Activated CD4-positive, alpha-beta T cell treated with anti-CD3 and anti-CD28 coated beads for 24 hours (primary cell): ENCODE data around the gene MPPED1.

Experiments used
- DNase-seq, 2 donors: peaks; one replicate each; pipeline ENCODE4 v3.0.0-alpha.2; 2020; ENCODE audit warnings: low read depth in 2 of 2

MPPED1 gene, protein sequence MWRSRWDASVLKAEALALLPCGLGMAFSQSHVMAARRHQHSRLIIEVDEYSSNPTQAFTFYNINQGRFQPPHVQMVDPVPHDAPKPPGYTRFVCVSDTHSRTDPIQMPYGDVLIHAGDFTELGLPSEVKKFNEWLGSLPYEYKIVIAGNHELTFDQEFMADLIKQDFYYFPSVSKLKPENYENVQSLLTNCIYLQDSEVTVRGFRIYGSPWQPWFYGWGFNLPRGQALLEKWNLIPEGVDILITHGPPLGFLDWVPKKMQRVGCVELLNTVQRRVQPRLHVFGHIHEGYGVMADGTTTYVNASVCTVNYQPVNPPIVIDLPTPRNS

DNA sequence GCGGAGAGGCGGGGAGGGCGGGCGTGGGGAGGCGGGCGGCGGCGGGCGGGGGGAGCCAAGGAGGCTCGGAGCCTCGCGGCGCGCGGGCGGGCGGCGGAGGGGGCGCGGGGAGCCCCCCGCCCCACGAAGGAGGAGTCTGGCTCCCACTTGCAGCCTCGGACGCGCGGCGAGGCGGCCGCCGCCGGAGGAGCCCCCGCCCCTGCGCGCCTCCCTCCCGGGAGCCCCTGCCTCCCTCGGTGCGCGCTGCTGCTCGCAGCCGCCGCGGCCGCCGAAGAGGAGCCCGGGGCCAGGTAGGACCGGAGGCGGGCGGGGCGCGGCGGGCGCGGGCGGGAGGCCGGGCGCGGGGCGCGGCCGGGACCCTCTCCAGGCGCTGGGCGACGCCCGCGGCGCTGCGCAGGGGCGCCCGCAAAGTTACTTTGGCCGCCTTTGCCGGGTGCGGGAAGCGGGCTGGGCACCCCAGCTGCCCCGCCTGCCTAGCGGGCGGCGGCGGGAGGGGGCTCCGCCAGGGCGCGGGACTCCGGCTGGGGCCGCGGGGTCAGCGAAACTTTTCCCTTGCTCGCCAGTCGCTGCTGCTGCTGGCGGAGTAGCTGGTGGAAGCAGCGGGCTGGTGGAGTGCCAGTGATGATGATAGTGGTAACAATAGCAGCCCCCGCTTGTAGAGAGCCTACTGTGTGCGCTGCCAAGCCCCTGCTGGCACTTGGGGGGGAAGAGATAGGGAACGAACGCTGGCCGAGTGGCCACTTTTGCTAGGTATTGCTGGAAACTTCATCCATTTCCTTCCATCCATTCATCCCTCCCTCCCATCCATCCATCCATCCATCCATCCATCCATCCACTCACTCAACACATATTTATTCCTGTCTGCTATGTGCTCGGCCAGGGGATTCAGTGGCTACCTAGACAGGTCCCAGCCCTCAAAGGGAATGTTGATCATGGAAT, at the start of gene MPPED1:
TSS of gene MPPED1 (plus strand) at position 146 of the 939 bp plus-strand sequence. CDS start 12,972 bp downstream, outside the sequence.
- no peak for DNase-seq

DNA sequence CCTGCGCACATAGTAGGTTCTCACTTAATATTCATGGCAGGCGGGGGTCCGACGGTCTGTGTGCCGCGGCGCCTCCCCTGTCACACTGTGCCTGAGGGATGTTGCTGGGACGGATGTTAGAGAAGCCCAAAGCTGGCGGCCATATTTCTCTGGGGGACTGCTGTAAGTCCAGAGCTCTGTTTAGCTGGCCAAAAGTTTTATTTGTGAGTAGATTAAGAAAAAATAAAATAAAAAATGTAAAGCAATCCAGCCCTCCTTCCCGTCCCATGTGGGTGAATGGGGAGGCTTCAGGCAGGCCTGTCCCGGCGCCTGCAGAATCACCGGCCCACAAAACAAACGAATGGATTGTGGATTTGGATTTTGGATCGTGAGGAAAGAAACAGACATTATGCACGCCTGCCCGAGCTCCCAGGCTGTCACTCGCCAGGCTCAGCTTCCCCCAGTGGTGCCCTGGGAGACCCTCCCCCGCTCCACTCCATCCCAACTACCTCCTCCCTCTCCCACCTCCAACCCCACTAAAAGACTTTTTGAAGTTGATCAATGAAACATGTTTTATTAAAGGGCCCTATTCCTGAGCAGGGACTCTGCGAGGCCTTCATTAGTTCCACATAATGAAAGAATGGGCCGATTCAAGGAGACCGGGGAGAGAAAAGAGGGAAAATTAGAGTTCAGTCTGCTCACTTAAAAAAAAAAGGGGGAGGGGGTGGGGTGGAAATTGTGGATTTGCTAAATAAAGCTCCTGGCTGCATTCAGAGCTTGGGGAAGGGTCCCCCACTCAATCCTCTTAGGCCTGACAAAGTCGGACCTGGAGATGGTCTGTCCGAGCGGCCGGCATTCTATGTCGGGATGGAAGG, 48.3 kb upstream of the MPPED1 start:
- no peak for DNase-seq

DNA sequence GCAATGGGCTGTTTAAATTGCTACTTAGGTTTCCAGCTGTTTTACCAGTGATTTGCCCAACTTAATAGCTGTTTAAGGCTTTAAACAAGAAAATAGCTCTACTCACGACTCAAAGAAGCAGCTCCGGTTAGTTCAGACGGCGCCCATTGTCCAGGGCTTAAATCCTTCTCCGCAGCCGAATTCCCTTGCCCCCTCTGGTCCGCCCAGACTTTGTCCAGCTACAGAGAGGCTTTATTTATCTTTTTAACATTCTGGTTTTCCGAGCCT, 47.7 kb upstream of the MPPED1 start:
- DNase-seq, result no peak

- no peak for DNase-seq
These were observed 45.9 kb upstream of the MPPED1 start for GRCh38 chr22:43365715-43366440.

DNA sequence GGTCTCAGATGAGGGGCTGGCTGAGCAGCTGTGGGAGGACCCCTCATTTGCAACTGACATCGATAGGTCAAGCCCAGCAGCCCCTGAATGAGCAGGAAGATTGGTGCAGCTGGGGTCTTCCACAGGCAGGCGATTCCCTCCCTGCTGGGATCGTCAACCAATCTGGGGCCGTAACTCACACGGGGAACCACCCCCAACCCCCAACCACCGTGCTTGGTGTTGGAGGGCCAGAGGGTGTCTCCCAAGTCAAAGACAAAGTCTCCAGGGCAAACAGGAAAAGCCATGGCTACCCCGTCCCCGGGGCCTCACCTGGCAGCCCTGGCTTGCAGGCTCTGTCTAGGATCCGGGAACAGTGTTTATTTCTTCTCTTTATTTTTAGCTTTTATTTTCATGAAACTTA, 41.8 kb upstream of the MPPED1 start:
- no peak for DNase-seq

DNA sequence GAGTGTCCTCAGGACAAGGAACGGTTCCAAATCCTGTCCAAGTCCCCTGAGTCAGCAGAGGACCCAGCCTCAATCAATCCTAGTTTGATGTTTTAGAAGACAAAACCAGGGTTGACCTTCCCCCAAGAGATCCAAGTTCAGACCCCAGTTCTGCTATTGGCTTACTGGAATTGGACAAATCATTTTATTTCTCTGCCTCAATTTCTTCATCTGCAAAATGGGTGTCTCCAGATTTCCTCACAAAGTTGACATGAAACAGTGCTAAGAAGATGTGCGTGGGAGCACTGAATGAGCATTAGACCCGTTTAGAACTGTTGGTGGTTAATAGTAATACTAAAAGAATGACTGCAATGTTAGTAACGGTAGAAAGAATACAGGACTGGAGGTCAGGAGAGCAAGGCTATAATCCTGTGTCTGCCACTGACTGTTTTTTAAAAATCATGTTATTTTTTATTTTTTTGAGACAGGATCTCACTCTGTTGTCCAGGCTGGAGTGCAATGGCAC, 35.8 kb upstream of the MPPED1 start:
- DNase-seq, result no peak

DNA sequence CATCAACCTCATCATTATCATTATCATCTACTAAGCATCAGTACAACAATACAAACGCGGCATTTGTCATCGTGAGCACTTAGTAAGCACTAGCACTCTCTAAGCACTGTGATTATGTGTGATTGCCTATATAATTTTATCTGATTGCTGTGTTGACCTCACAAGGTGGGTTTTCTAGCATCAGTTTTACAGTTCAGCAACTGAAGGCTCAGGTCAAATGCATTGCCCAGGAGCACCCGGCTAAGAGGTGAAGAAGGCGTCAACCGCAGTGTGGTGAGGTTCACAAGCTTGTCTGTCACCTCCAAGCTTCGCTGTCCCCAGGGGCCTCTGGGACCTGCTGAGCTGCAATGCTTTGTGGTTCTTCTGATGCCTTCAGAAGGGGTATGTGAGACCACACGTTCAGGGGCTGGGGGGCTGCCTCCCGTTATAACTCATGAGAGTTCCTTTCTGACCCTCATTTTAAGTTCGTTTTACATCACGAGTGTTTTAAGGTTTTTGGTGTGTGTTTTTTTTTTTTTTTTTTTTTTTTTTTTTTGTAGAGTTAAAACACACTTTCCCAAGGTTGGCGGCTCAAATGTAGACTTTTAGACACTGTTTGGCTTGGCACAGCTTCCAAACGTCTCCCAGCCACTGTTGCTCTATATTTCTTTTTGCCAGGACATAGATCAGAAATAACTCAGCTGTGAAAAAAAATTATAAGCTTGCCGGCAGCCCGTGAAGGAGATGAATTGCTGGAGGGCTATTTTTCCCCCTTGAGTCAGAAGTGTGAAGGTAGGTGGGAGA, 34.9 kb upstream of the MPPED1 start:
- no peak for DNase-seq

DNA sequence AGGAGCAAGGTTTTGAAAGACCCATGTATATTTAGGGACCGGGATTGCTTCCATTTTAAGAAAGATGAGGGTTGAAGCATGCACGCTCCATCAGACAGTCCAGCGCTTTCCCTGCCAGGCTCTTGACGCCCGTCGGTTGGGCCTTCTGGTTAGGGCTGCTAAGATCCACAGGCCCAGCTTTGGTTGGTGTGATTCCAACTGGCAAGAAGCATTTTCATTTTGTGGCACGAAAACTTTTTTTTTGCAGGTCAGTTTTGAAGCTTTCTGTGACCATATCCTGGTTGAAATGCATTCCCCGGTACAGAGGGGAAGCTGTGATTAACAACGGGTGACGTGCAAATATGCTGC, 34.3 kb upstream of the MPPED1 start:
- DNase-seq, result no peak

DNA sequence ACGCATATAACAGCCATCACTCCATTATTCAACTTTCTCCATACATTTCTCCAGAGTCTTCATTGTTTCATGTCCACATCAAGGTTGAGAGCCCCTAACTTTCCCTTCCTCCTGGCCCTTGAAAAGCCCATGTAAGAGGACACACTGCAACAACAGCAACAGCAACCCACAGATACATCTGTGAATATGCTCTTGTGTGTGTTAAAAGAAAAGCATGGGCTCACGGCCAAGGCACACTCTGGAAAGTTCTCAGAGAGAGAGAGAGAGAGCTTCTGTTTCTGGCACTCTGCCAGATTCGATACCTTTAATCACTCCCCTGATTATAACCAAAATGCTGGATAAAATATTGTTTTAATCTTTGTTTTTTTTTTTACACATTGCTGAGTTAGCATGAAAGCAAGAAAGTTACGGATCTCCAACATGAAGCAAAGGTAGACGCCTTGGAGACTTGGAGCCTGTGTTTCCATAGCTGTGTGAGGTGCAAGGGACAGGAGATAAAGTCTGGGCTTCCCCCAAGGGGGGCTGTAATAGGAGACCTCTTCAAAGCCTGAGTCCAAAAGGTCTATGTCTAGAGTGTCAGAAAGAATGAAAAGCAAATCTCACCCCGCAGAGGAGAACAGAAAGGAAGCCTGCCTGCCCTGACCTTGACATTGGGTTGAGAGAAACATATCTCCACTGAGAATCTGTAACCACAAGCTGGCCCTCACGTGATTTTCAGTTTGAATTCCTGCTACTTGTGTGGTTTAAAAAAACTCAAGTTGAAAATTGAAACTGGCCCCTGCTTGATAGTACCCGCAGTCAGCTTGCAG, 33.7 kb upstream of the MPPED1 start:
- DNase-seq, result no peak

DNA sequence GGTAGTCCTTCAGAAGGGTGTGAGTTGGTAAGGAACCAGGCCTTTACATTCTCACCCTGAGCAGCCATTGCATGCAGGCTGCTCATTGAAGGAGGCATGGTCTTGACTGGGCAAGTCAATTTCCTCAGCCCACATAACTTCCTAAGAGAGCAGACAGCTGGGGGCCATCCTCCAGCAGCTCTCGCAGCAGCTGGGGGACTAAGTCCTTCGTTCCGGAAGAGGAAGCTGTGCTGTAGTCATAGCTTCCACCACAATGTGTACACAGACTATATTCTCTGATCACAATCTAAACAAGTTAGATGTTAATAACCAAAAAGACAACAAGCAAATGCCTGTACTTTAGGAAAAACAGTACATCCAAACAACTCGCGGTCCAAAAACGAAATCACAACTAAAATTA, 30.1 kb upstream of the MPPED1 start:
- no peak for DNase-seq

GRCh38 chr22:43384863-43385262, 27.0 kb upstream of the MPPED1 start:
- DNase-seq, result no peak

- DNase-seq, result peak; percentile 59 to 60
These were observed 25.8 kb upstream of the MPPED1 start for GRCh38 chr22:43385770-43386641.

GRCh38 chr22:43387815-43388214, 24.0 kb upstream of the MPPED1 start:
- DNase-seq, result no peak

- DNase-seq, result peak; percentile 63 to 75
These were observed 23.4 kb upstream of the MPPED1 start for GRCh38 chr22:43388420-43388851.

DNA sequence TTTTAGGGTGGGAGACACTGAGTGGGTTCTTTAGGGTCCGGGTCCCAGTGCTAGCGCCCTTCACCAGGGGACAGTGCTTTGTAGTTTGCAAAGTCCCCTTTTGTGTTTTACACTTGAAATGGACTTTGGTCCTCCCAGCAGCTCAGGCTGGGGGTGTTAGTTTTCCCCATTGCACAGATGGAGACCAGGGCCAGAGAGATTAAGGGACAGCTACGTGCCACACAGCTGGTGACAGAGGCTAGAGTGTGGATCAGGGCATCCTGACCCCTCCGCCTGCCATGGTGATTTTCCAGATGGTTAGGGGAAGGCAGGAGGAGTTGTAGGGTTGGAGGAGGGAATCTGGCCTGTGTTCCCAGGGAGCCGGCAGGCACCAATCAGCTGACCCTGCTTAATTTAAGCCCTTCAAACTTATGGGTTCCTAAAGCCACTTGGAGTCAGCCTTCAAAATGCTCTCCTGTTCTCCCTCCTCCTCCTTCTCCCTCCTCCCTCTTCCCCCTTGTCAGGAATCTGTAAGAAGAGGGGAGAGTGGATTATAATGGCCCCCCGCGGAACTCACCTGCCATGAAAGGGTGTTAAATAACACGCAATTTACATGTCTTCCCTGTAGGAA, 22.5 kb upstream of the MPPED1 start:
- no peak for DNase-seq

GRCh38 chr22:43390166-43390565, 21.6 kb upstream of the MPPED1 start:
- DNase-seq, result no peak

GRCh38 chr22:43390872-43391271, 20.9 kb upstream of the MPPED1 start:
- DNase-seq, result no peak

- DNase-seq, result no peak
These were observed 20.5 kb upstream of the MPPED1 start for GRCh38 chr22:43391306-43391705.
